Ishikawa (cell line): ENCODE data around the gene MKLN1.

ENCODE experiments used
- CEBPB ChIP-seq: IDR thresholded peaks from 2 replicates; pipeline ENCODE4 v1.6.1; 2012
- EGR1 ChIP-seq: IDR thresholded peaks from 2 replicates; pipeline ENCODE4 v1.6.1; 2012
- EP300 ChIP-seq: IDR thresholded peaks from 2 replicates; pipeline ENCODE4 v1.6.1; 2012; ENCODE audit warnings: borderline replicate concordance
- FOXM1 ChIP-seq: IDR thresholded peaks from 2 replicates; pipeline ENCODE4 v1.6.1; 2012; ENCODE audit warnings: low read depth, borderline replicate concordance
- RAD21 ChIP-seq: IDR thresholded peaks from 2 replicates; pipeline ENCODE4 v1.6.1; 2012; ENCODE audit warnings: low read depth
- TCF12 ChIP-seq: IDR thresholded peaks from 2 replicates; pipeline ENCODE4 v1.6.1; 2012; ENCODE audit warnings: low read depth
- YY1 ChIP-seq: IDR thresholded peaks from 2 replicates; pipeline ENCODE4 v1.6.1; 2012; ENCODE audit warnings: low read depth
- TF ChIP-seq, protein P1 (sequence below): IDR thresholded peaks from 2 replicates; pipeline ENCODE4 v1.6.1; 2012

DNA sequence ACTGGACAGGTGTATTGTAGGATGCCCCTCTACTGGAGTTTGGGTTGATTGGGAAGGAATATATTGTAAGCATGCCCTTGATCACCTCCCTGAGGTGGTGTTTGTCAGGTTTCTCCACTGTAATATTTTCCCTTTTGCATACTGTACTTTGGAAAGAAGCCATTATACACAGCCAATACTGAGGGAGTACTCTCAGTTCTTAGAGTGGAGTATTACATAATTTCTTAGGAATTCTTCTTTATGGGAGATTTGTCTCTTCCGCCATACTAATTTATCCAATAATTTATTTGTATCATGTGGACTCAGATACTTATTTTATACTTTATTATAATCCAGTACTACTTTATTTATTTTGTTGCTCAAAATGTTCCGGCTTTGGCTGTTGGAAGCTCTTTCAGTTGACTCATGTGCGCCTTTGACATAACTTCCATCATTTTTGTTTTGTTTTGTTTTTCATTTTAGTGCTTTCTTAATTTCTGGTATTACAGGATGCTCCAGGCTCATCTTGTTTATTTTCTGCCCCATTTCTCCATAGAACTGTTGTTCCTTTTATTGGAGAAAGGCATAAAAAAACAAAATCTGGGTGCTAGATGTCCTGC lies 29.7 kb downstream of the MKLN1 start:
- TF ChIP-seq FOXM1 (no peak), RAD21 (no peak), TCF12 (no peak), YY1 (no peak), EGR1 (no peak), EP300 (no peak), CEBPB (no peak)
- TF ChIP-seq, protein P1, sequence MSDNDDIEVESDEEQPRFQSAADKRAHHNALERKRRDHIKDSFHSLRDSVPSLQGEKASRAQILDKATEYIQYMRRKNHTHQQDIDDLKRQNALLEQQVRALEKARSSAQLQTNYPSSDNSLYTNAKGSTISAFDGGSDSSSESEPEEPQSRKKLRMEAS = no peak
